ENCODE data around the gene B3GNT4. TPM values are rescaled to one million over a fixed set of nuclear protein-coding genes. Genes with fewer than 3 reads are reported as not detected.
A peak's percentile ranks its signal among the peaks of the same experiment; 100 is the strongest.

Gene B3GNT4
- total and polyA plus RNA-seq, 2 of the 13 experiments (the other 11 are each of a cell fraction or from before 2014, with no cell fraction given): 0.04 to 0.21 TPM

GRCh38 chr12:122225683-122226365 lies 22.3 kb downstream of the B3GNT4 start, which contains the start of gene DIABLO (continued):
- TF ChIP-seq NR0B2 (CRISPR knock-in tag; IDR thresholded peaks at IDR 0.05) (peak; percentile 77), PHF21A (CRISPR knock-in tag; IDR thresholded peaks at IDR 0.05) (no peak), ZNF597 (CRISPR knock-in tag; IDR thresholded peaks at IDR 0.05) (no peak), ZMYM2 (CRISPR knock-in tag; IDR thresholded peaks at IDR 0.05) (peak; percentile 64), NFATC3 (CRISPR knock-in tag; IDR thresholded peaks at IDR 0.05) (peak; percentile 60; the same call in 1 of the 2 replicates), HMG20A (CRISPR knock-in tag; IDR thresholded peaks at IDR 0.05; ENCODE audit: borderline replicate concordance) (no peak), KDM5A (IDR thresholded peaks at IDR 0.05; ENCODE audit: borderline replicate concordance, low read length) (peak; percentile 94), TERF1 (CRISPR knock-in tag; IDR thresholded peaks at IDR 0.05) (no peak), HMGA1 (CRISPR knock-in tag; conservative IDR thresholded peaks at IDR 0.05) (no peak), SRSF9 (IDR thresholded peaks at IDR 0.05; ENCODE audit: borderline replicate concordance, insufficient read depth, low read depth, low read length, poor library complexity, severe bottlenecking) (no peak), ZNF431 (CRISPR knock-in tag; IDR thresholded peaks at IDR 0.05; ENCODE audit: borderline replicate concordance, low read depth) (peak; percentile 95), DNMT1 (CRISPR knock-in tag; IDR thresholded peaks at IDR 0.05) (0 out of 2 replicates have a peak, but pooled peaks have one; percentile 85), ELF1 (CRISPR knock-in tag; IDR thresholded peaks at IDR 0.05) (peak; percentile 86), CREM (IDR thresholded peaks at IDR 0.05) (peak; percentile 93), CREM (CRISPR knock-in tag; IDR thresholded peaks at IDR 0.05) (peak; percentile 47; the same call in 1 of the 2 replicates), ATF6 (CRISPR knock-in tag; conservative IDR thresholded peaks at IDR 0.05) (no peak), HIVEP1 (CRISPR knock-in tag; IDR thresholded peaks at IDR 0.05) (no peak), UBTF (CRISPR knock-in tag; IDR thresholded peaks at IDR 0.05) (peak; percentile 91), MYNN (CRISPR knock-in tag; IDR thresholded peaks at IDR 0.05; ENCODE audit: low read depth) (no peak), ZNF639 (CRISPR knock-in tag; conservative IDR thresholded peaks at IDR 0.05) (peak; percentile 42; the same call in 1 of the 2 replicates), ADNP (CRISPR knock-in tag; IDR thresholded peaks at IDR 0.05) (no peak)

All from HepG2 (cell line).